NCI-H2171 (cell line): ENCODE measurements around the gene PIK3AP1.
"Not testable (repeated sequence)": the region's sequence is repeated elsewhere in the genome, so short reads cannot be mapped to it uniquely, and the experiment has no call there.

Experiments used
- DNase-seq: peaks from one replicate; lab custom pipeline; 2025; lab: John Stamatoyannopoulos, UW

PIK3AP1 gene

DNA sequence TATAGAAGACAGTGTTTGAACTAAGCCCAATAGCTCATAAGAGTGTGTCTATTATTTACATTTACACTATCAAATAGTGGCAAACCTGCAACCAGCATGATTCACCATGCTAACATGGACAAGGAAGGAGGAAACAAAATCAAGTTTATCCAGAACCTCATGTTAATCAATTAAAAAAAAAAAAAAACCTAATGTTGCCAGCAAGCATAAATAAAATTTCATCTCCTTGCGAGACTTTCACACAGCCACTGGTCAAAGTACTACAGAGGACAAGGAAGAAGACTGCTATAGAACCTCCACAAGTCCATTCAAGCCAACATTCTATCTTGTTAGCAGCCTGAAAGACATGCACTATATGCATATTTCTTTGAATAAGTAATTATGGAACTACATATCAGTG lies 143.2 kb downstream of the PIK3AP1 start:
- DNase-seq, result no peak

DNA sequence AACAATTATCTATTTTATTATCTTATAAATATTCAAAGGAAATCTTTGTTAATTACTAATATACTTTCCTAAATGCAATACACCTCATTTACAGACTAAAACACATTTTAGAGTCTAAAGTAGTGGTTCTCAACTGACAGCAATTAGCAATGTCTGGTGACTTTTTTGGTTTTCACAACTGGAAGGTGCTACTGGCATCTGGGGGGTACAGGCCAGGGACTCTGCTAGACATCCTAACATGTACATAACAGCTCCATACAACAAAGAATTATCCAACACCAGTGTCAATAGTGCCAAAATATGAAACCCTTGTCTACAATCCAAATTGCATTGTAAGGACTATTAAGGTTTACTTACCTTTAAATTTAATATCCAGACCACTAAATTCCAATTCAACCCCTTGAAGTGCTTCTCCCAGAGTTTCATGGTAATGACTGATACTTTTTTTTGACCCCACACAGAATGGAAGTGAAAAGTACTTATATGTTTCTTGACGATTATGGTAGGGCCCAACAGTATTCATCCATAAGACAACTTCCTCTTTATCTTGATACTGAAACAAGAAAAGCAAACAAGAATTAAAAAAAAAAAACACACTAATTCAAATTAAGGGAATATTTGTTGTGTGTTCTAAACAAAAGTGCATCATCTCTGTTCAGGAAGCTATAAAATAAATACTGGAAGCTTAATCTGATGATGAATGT lies 143.9 kb downstream of the PIK3AP1 start:
- no peak for DNase-seq

GRCh38 chr10:96574564-96574963 lies 145.8 kb downstream of the PIK3AP1 start:
- DNase-seq, result not testable (repeated sequence)

- no peak for DNase-seq
Measured at GRCh38 chr10:96573036-96573435, 147.3 kb downstream of the PIK3AP1 start.

GRCh38 chr10:96570983-96571964 lies 149.0 kb downstream of the PIK3AP1 start:
- DNase-seq, result no peak

DNA sequence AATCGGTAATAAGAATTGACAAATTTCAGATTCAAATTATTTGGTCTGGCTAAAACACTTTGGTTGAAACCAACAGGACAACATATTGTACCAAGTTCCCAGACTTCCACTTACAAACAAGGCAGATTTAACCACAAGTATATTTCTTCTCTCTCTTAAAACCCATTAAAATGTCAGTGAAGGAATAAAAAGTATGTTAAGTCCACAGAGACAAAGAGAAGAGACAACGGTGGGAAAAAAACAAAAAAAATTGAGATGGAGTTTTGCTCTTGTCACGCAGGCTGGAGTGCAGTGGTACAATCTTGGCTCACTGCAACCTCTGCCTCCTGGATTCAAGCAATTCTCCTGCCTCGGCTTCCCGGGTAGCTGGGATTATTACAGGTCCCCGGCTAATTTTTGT lies 149.8 kb downstream of the PIK3AP1 start:
- no peak for DNase-seq

- DNase-seq, result no peak
Measured at GRCh38 chr10:96568402-96568801, 151.9 kb downstream of the PIK3AP1 start.

DNA sequence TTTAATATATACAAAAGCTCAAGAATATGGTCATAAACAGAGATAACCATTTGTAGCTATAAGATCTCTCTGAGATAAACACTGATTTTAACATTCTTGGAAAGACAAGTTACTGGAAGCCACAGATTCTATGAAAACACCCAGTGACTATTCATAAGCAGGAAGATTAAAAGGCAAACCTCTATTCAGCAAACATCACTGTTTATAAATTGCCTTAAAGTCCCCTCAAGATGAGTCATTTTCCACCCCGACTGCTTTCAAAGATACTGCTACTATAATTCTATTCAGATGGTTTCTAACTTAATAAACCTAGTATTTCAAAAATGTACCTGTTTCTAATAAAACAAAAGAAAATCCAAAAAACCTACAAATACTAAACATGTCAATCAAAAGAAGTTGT lies 154.5 kb downstream of the PIK3AP1 start:
- DNase-seq, result no peak

DNA sequence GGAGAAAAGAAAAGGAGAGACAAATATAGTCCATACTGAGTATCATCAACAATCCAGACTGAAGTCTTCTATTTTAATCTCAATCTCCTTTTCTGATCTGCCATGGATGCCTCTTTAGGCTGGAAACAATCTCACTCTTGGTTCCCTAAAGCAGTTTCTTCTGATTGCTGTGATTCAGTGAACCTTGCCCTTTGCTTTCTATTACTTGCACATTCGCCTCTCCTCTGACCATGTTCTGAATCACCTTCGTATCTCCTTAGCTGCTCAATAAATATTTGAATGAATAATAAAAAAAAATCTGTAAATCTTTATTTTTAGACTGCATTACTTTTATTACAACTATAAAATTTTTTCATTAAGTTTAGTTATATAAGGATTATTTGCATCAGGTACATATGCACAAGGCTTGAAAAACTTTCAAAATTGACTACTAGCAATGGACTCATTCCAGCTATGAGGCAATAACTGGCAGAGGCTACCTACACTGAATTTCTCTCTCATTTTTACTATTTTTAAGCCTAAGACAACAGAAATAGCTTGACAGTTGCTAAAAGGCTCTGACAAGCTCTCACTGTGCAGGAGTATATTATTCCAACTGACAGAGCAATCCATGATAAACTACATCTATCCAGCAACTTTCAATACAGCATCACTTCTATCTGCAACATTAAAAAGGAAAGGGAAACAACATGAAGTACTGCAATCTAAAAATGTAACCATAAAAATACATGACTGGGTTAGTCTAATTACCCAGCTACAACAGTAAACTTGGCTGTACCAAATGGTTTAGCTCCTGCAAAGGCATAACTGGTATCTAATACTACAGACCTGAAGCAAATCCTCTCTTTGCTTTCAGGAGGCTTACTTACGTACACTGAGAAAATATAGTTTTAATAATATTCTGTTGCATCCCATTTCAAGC lies 159.1 kb downstream of the PIK3AP1 start:
- no peak for DNase-seq

DNA sequence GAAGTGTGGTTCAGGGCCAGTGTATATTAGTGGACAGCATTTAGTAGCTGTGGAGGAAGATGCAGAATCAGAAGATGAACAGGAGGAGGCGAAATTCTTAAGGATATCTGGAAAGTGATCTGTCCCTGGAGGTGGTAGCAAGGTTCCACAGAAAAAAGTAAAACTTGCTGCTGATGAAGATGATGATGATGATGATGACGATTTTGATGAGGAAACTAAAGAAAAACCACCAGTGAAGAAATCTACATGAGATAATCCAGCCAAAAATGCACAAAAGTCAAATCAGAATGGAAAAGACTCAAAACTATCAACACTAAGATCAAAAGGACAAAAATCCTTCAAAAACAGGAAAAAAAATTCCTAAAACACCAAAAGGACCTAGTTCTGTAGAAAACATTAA lies 159.8 kb downstream of the PIK3AP1 start:
- DNase-seq, result no peak

DNA sequence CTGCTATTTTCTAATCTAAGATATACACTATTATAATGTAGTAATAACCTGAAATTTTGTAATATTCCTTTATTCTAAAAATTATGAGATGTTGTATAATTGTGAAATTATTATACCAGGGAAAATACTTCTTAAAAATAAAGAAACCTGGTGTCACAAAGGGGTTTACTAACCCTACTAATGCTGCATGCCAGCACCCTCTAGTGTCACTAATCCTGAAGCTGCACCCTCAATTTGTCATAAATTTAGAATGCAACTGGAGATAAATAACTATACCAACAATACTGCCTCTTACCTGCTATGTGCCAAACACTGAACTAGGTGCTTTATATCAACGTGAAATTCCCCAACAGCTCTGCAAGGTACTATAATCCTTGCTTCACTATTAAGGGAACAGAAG lies 164.3 kb downstream of the PIK3AP1 start:
- DNase-seq, result peak; percentile 5

GRCh38 chr10:96555330-96555729 lies 165.0 kb downstream of the PIK3AP1 start:
- no peak for DNase-seq

- DNase-seq, result peak; percentile 30
Measured at GRCh38 chr10:96548589-96548988, 171.7 kb downstream of the PIK3AP1 start.

GRCh38 chr10:96545558-96545957 lies 174.8 kb downstream of the PIK3AP1 start:
- DNase-seq, result not testable (repeated sequence)
